Natural killer cell (primary cell): ENCODE results near the gene IFNL1. TPM values are rescaled to one million over a fixed set of nuclear protein-coding genes. Genes with fewer than 3 reads are reported as not detected.

ENCODE experiments used
- ATAC-seq, 3 donors: fragments of 150-1000 bp in 2 of 3; fragments of 200-7000 bp in 1 of 3; cut with Tn5 transposase; 1 replicate in 1 of 3; 2 replicates in 2 of 3; pipeline ENCODE4 v1.10.0; 2021; ENCODE audit warnings: mild to moderate bottlenecking in 2 of 3, moderate library complexity in 2 of 3
- DNase-seq, 2 donors: peaks; one replicate each; pipeline versions ENCODE4 v3.0.0 to v3.0.0-alpha.2; 2013 to 2021; ENCODE audit warnings: mixed read lengths in 1 of 2
- H3K27ac ChIP-seq: one replicate; pipeline ENCODE4 v1.5.1; 2013; ENCODE audit warnings: mild to moderate bottlenecking, low read length
- H3K27me3 ChIP-seq: one replicate; pipeline ENCODE4 v1.6.1; 2013; ENCODE audit warnings: low read length; ENCODE audit not compliant: control insufficient read depth, insufficient read depth
- H3K36me3 ChIP-seq: one replicate; pipeline ENCODE4 v1.6.1; 2013; ENCODE audit warnings: low read length; ENCODE audit not compliant: control insufficient read depth, insufficient read depth
- H3K4me1 ChIP-seq: one replicate; pipeline ENCODE4 v1.6.1; 2013; ENCODE audit warnings: low read length; ENCODE audit not compliant: control insufficient read depth, insufficient read depth
- H3K4me3 ChIP-seq: one replicate; pipeline ENCODE4 v1.5.1; 2013; ENCODE audit warnings: low read length
- H3K9me3 ChIP-seq: one replicate; pipeline ENCODE4 v1.6.1; 2013; ENCODE audit warnings: low read length; ENCODE audit not compliant: control insufficient read depth, insufficient read depth
- H3K27ac Mint-ChIP-seq, 2 donors: one replicate each; pipeline ENCODE4 v1.8.0; 2022; ENCODE audit warnings: mild to moderate bottlenecking in 2 of 2, mixed read lengths in 2 of 2, moderate library complexity in 1 of 2
- H3K27me3 Mint-ChIP-seq, 2 donors: one replicate each; pipeline ENCODE4 v1.8.0; 2022; ENCODE audit warnings: low read depth in 2 of 2, mixed read lengths in 2 of 2
- H3K36me3 Mint-ChIP-seq: one replicate; pipeline ENCODE4 v1.8.0; 2022; ENCODE audit warnings: mixed read lengths
- H3K4me1 Mint-ChIP-seq, 2 donors: one replicate each; pipeline ENCODE4 v1.8.0; 2022; ENCODE audit warnings: mixed read lengths in 2 of 2
- H3K4me3 Mint-ChIP-seq: one replicate; pipeline ENCODE4 v1.8.0; 2022; ENCODE audit warnings: mild to moderate bottlenecking, moderate library complexity, mixed read lengths
- H3K9me3 Mint-ChIP-seq, 2 donors: one replicate each; pipeline ENCODE4 v1.8.0; 2022; ENCODE audit warnings: mixed read lengths in 2 of 2
- CTCF ChIP-seq: fragments of 200-600 bp; IDR thresholded peaks from one replicate; pipeline ENCODE4 v1.8.0; 2022; ENCODE audit warnings: antibody characterized with exemption
- WGBS: methylation state at CpG from one replicate; pipeline ENCODE4 v1.1.7; 2013; ENCODE audit warnings: missing lambda C conversion rate; ENCODE audit not compliant: insufficient coverage; 5-methylcytosine and 5-hydroxymethylcytosine counted together
- intact Hi-C: fragments of 100-400 bp; cut with micrococcal nuclease; formaldehyde crosslinking; loops from one replicate; pipeline ENCODE4 v1.14.2; 2022
- total RNA-seq, 4 donors: library from RNA; stranded (reverse); fragments of 120-200 nt in 1 of 4; gene quantifications; one replicate each; pipeline versions ENCODE4 v1.2.3 to v1.2.4, GENCODE V29; 2013 to 2022

Gene IFNL1
- total RNA-seq, 3 donors from 2014 or later (not counting 1 experiment from before 2014, with no cell fraction given), result 0.33 to 1.4 TPM; not detected in 1

GRCh38 chr19:39303373-39304184, 7.4 kb downstream of the IFNL1 start:
- H3K36me3 Mint-ChIP-seq, result peaks cover 9% of the 10 kb centered on the region
- intact Hi-C loops, result no loop called here
- H3K27me3 ChIP-seq, result no peaks in the 10 kb centered on the region
- TF ChIP-seq CTCF, result no peak
- no peaks in the 10 kb centered on the region for H3K9me3 ChIP-seq
- no peaks in the 10 kb centered on the region for H3K9me3 Mint-ChIP-seq
- H3K27ac Mint-ChIP-seq, result no peak overlapping the region
- peaks cover 4% of the 10 kb centered on the region for H3K36me3 ChIP-seq
- H3K4me1 Mint-ChIP-seq, result peaks cover 20 to 34% of the 10 kb centered on the region in 2 donors
- DNase-seq, result no peak
- H3K4me1 ChIP-seq, result peaks cover 17% of the 10 kb centered on the region
- no peak overlapping the region for H3K27ac ChIP-seq
- ATAC-seq, result no peak
- WGBS, result 96% methylated on average over 10 of the region's 10 CpGs
- no peaks in the 10 kb centered on the region for H3K27me3 Mint-ChIP-seq
- H3K4me3 ChIP-seq, result no peak overlapping the region
- H3K4me3 Mint-ChIP-seq, result no peak overlapping the region

GRCh38 chr19:39304185-39304513, 7.9 kb downstream of the IFNL1 start:
- no peaks in the 10 kb centered on the region for H3K9me3 Mint-ChIP-seq
- Histone ChIP-seq H3K27ac (no peak overlapping the region), H3K36me3 (peaks cover 4% of the 10 kb centered on the region), H3K4me3 (no peak overlapping the region), H3K4me1 (peaks cover 11% of the 10 kb centered on the region), H3K9me3 (no peaks in the 10 kb centered on the region), H3K27me3 (no peaks in the 10 kb centered on the region)
- no peaks in the 10 kb centered on the region for H3K27me3 Mint-ChIP-seq
- DNase-seq (no peak), ATAC-seq (no peak)
- intact Hi-C loops, result no loop called here
- H3K36me3 Mint-ChIP-seq, result peaks cover 9% of the 10 kb centered on the region
- no peak for TF ChIP-seq CTCF
- H3K4me3 Mint-ChIP-seq, result no peak overlapping the region
- H3K27ac Mint-ChIP-seq, result no peak overlapping the region
- peaks cover 17 to 35% of the 10 kb centered on the region in 2 donors for H3K4me1 Mint-ChIP-seq

- H3K4me3 ChIP-seq, result no peak overlapping the region
- ATAC-seq, result no peak
- H3K27me3 ChIP-seq, result no peaks in the 10 kb centered on the region
- H3K4me1 Mint-ChIP-seq, result peaks cover 14 to 34% of the 10 kb centered on the region in 2 donors
- peaks cover 4% of the 10 kb centered on the region for H3K36me3 ChIP-seq
- H3K27me3 Mint-ChIP-seq, result no peaks in the 10 kb centered on the region
- no peaks in the 10 kb centered on the region for H3K9me3 Mint-ChIP-seq
- H3K9me3 ChIP-seq, result no peaks in the 10 kb centered on the region
- H3K4me1 ChIP-seq, result peaks cover 3% of the 10 kb centered on the region
- no peak for TF ChIP-seq CTCF
- H3K27ac Mint-ChIP-seq, result no peak overlapping the region
- intact Hi-C loops, result no loop called here
- H3K36me3 Mint-ChIP-seq, result peaks cover 9% of the 10 kb centered on the region
- WGBS, result 55% methylated on average over 5 of the region's 6 CpGs
- no peak overlapping the region for H3K27ac ChIP-seq
- H3K4me3 Mint-ChIP-seq, result no peak overlapping the region
- no peak for DNase-seq
These were observed 8.7 kb downstream of the IFNL1 start for GRCh38 chr19:39304701-39305571.
